Gastrocnemius medialis (tissue), 4 donors: ENCODE results near the gene LACTBL1. TPM values are rescaled to one million over a fixed set of nuclear protein-coding genes. Genes with fewer than 3 reads are reported as not detected.

ENCODE experiments used
- ATAC-seq, 2 donors: fragments of 150-250 bp; one replicate each; pipeline ENCODE4 v1.9.1; 2016
- DNase-seq, 2 donors: peaks; one replicate each; pipeline ENCODE4 v3.0.0-alpha.2; 2019
- H3K27ac ChIP-seq, 4 donors: fragments of 200-600 bp; sonication (generic); 1 replicate in 1 of 4; 2 replicates in 3 of 4; pipeline ENCODE4 v1.5.1; 2016 to 2018; ENCODE audit warnings: mild to moderate bottlenecking in 2 of 4, moderate library complexity in 1 of 4
- H3K27me3 ChIP-seq, 3 donors: fragments of 200-600 bp; sonication (generic) in 2 of 3; 1 replicate in 1 of 3; 2 replicates in 2 of 3; pipeline versions ENCODE4 v1.5.1 to v1.6.0; 2016 to 2019; ENCODE audit warnings: mild to moderate bottlenecking in 1 of 3, moderate library complexity in 1 of 3
- H3K36me3 ChIP-seq, 2 donors: fragments of 200-600 bp; sonication (generic) in 1 of 2; one replicate each; pipeline ENCODE4 v1.5.1; 2017 to 2018
- H3K4me1 ChIP-seq, 2 donors: fragments of 200-600 bp; sonication (generic) in 1 of 2; one replicate each; pipeline ENCODE4 v1.5.1; 2016 to 2017; ENCODE audit warnings: mild to moderate bottlenecking in 2 of 2
- H3K4me3 ChIP-seq, 4 donors: fragments of 200-600 bp; sonication (generic) in 3 of 4; 1 replicate in 1 of 4; 2 replicates in 3 of 4; pipeline ENCODE4 v1.5.1; 2016 to 2019; ENCODE audit warnings: mild to moderate bottlenecking in 2 of 4
- H3K9me3 ChIP-seq, 3 donors: fragments of 200-600 bp; sonication (generic) in 2 of 3; 1 replicate in 1 of 3; 2 replicates in 2 of 3; pipeline ENCODE4 v1.5.1; 2016 to 2019
- CTCF ChIP-seq, 5 experiments: fragments of 450-650 bp in 3 of 5; fragments of 200-600 bp in 2 of 5; sonication (generic) in 2 of 5; IDR thresholded peaks in 4 of 5; conservative IDR thresholded peaks in 1 of 5; 1 replicate in 4 of 5; 2 replicates in 1 of 5; pipeline ENCODE4 v1.5.1; 2016 to 2019; ENCODE audit warnings: antibody characterized with exemption in 5 of 5, mild to moderate bottlenecking in 3 of 5, moderate library complexity in 3 of 5
- POLR2A ChIP-seq, 2 donors: fragments of 450-650 bp; IDR thresholded peaks; one replicate each; pipeline ENCODE4 v1.6.1; 2017; ENCODE audit warnings: antibody characterized with exemption in 2 of 2, mild to moderate bottlenecking in 2 of 2, moderate library complexity in 2 of 2
- in situ Hi-C, 4 donors: fragments of 200-750 bp; cut with MboI; loops; one replicate each; pipeline versions ENCODE4 v1.15.0 to v1.8.0; 2017; ENCODE audit warnings: low sequenced_read_pairs in 4 of 4
- intact Hi-C: fragments of 100-400 bp; cut with DNase I; formaldehyde crosslinking; loops from one replicate; pipeline ENCODE4 v1.15.1; 2023; ENCODE audit warnings: low total_unique reads
- total RNA-seq, 4 donors: library from RNA; depleted of rRNA; stranded (reverse); fragments of >200 nt; gene quantifications; one replicate each; pipeline versions ENCODE4 v1.1.0 to v1.2.3, GENCODE V29; 2016

LACTBL1 gene
- total RNA-seq, 4 donors from 2014 or later: not detected

DNA sequence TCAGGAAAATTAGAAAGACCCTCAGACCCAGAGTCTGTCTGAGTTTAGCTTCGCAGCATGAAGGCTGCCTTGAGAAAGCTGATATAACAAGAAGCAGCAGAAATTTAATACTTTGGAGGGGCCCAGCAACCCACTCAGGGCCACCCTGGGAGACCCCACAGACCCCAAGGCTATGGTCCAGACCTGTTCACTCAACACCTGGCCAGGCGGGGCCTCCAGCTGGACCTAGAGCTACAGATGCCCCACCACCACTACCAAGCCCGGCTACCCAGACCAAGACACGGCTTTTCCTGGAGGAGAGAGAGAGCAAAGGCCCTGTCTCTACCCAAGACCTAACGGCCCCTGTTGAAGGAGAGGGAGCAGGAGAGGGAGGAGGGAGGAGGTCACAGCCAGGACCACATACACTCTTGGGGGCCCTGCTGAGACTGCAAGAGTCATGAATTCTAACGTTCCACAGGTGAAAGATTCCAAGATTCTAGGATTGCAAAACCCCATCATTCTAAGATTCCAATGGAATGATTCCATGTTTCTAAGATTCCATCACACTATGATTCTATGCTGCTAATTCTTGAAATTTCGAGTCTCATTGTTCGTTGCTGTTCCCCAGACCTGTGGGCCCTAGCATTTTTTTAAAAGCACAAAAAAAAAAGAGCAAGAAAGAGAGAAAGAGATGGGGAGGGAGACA, 53.2 kb downstream of the LACTBL1 start:
- Histone ChIP-seq H3K4me1 (no peaks in the 10 kb centered on the region), H3K9me3 (no peaks in the 10 kb centered on the region), H3K4me3 (no peak overlapping the region), H3K27ac (no peak overlapping the region), H3K36me3 (no peaks in the 10 kb centered on the region), H3K27me3 (peaks cover 0 to 4% (median 2%) of the 10 kb centered on the region in 3 donors)
- no peak for ATAC-seq
- intact Hi-C loops: no loop called here
- in situ Hi-C loops: no loop called here
- DNase-seq: no peak
- TF ChIP-seq CTCF (IDR thresholded peaks at IDR 0.05 in 4 of 5, conservative IDR thresholded peaks at IDR 0.05 in 1 of 5) (no peak), POLR2A (IDR thresholded peaks at IDR 0.05) (no peak)

DNA sequence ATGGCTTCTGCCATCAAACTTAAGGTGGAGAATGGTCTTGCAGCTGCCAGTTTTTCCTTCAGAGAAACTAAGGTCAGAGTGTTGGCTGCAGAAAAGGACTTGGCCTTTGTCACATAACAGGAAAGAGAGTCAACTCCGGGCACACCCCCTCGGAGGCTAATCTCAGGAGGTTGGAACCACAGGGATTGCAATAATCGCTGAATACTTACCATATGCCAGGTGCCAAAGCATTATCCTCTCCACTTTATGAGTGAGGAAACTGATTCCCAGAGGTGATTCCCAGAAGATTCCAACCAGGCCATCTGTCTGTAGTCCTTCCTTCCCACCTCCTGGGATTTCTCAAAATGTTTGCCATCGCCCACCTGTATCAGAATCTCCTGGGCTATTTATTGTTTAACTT, 54.0 kb downstream of the LACTBL1 start:
- DNase-seq (no peak), ATAC-seq (no peak)
- in situ Hi-C loops: no loop called here
- Histone ChIP-seq H3K36me3 (no peaks in the 10 kb centered on the region), H3K4me1 (no peaks in the 10 kb centered on the region), H3K27me3 (peaks cover 0 to 4% (median 2%) of the 10 kb centered on the region in 3 donors), H3K9me3 (no peaks in the 10 kb centered on the region), H3K4me3 (no peak overlapping the region), H3K27ac (no peak overlapping the region)
- TF ChIP-seq CTCF (IDR thresholded peaks at IDR 0.05 in 4 of 5, conservative IDR thresholded peaks at IDR 0.05 in 1 of 5) (no peak), POLR2A (IDR thresholded peaks at IDR 0.05) (no peak)
- intact Hi-C loops: no loop called here

- no peaks in the 10 kb centered on the region for H3K4me1 ChIP-seq
- no peak overlapping the region for H3K4me3 ChIP-seq
- intact Hi-C loops (no loop called here), in situ Hi-C loops (no loop called here)
- peaks cover 0 to 4% (median 2%) of the 10 kb centered on the region in 3 donors for H3K27me3 ChIP-seq
- H3K36me3 ChIP-seq: no peaks in the 10 kb centered on the region
- H3K9me3 ChIP-seq: no peaks in the 10 kb centered on the region
- DNase-seq: no peak
- TF ChIP-seq POLR2A (IDR thresholded peaks at IDR 0.05): no peak
- TF ChIP-seq CTCF (IDR thresholded peaks at IDR 0.05 in 4 of 5, conservative IDR thresholded peaks at IDR 0.05 in 1 of 5): no peak
- no peak for ATAC-seq
- H3K27ac ChIP-seq: no peak overlapping the region
Measured at GRCh38 chr1:22917989-22918388, 54.7 kb downstream of the LACTBL1 start.

DNA sequence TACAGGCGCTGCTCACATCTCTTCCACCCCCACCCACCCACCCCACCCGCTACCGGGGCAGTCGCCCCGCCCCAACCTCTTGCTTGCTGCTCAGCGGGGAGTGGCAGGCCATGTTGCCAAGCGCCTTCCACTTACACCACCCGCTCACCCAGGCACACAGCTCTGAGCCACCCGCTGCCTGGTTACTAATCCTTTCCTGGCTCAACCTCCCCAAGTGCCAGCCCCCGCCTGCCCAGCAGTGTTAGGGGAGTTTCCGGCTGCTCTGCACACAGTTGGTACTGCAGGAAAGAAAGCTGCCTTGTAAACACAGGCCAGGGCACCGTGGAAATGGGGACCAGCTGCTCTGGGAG, 56.2 kb downstream of the LACTBL1 start:
- peaks cover 0 to 4% (median 2%) of the 10 kb centered on the region in 3 donors for H3K27me3 ChIP-seq
- H3K36me3 ChIP-seq: no peaks in the 10 kb centered on the region
- ATAC-seq: no peak
- no peak for TF ChIP-seq POLR2A (IDR thresholded peaks at IDR 0.05)
- no peak for TF ChIP-seq CTCF (IDR thresholded peaks at IDR 0.05 in 4 of 5, conservative IDR thresholded peaks at IDR 0.05 in 1 of 5)
- in situ Hi-C loops: no loop called here
- H3K4me1 ChIP-seq: no peaks in the 10 kb centered on the region
- intact Hi-C loops: no loop called here
- no peaks in the 10 kb centered on the region for H3K9me3 ChIP-seq
- H3K4me3 ChIP-seq: no peak overlapping the region
- H3K27ac ChIP-seq: no peak overlapping the region
- DNase-seq: no peak
